GM13977 (cell line): ENCODE data around the gene PKNOX2.

Experiments
- DNase-seq: peaks from one replicate; pipeline ENCODE4 v3.0.0; 2012; ENCODE audit warnings: low spot score
- CTCF ChIP-seq: IDR thresholded peaks from 2 replicates; pipeline ENCODE4 v1.5.1; 2012; ENCODE audit warnings: mild to moderate bottlenecking, control low read depth; ENCODE audit not compliant: insufficient read depth; ENCODE audit errors: extremely low read depth, missing control alignments
- in situ Hi-C: fragments of 300-500 bp; cut with MboI; formaldehyde crosslinking; loops from one replicate; pipeline ENCODE4 v1.12.0; 2022; ENCODE audit warnings: low sequenced_read_pairs, low pct_unique_long_range_greater_than_20kb, mixed read lengths, inconsistent platforms; ENCODE audit not compliant: unreplicated experiment

The PKNOX2 gene

GRCh38 chr11:125153837-125154236, 10.7 kb upstream of the PKNOX2 start:
- TF ChIP-seq CTCF, result no peak
- in situ Hi-C loops, result loop anchor here (10.0 kb wide), 1 partner anchor 189 kb away; no protein-coding TSS in a partner anchor
- no peak for DNase-seq

GRCh38 chr11:125154378-125155099, 10.0 kb upstream of the PKNOX2 start:
- in situ Hi-C loops, result loop anchor here (10.0 kb wide), 1 partner anchor 190 kb away; no protein-coding TSS in a partner anchor

GRCh38 chr11:125155100-125155444, 9.5 kb upstream of the PKNOX2 start:
- in situ Hi-C loops, result loop anchor here (10.0 kb wide), 1 partner anchor 190 kb away; no protein-coding TSS in a partner anchor
- no peak for DNase-seq
- no peak for TF ChIP-seq CTCF

More at GRCh38 chr11:125154378-125155099, 10.0 kb upstream of the PKNOX2 start:
- TF ChIP-seq CTCF, result no peak
- DNase-seq, result no peak

- DNase-seq, result no peak
- TF ChIP-seq CTCF, result no peak
- in situ Hi-C loops, result loop anchor here (10.0 kb wide), 1 partner anchor 191 kb away; no protein-coding TSS in a partner anchor
These were observed 8.8 kb upstream of the PKNOX2 start for GRCh38 chr11:125155767-125156166.

GRCh38 chr11:125156346-125157117, 8.0 kb upstream of the PKNOX2 start:
- in situ Hi-C loops, result loop anchor here (10.0 kb wide), 1 partner anchor 192 kb away; no protein-coding TSS in a partner anchor
- no peak for TF ChIP-seq CTCF
- DNase-seq, result no peak

- no peak for TF ChIP-seq CTCF
- DNase-seq, result no peak
- in situ Hi-C loops, result loop anchor here (10.0 kb wide), 1 partner anchor 192 kb away; no protein-coding TSS in a partner anchor
These were observed 7.3 kb upstream of the PKNOX2 start for GRCh38 chr11:125157118-125157733.
